Kidney (tissue), 14 donors: ENCODE data around the gene HES6. TPM values are rescaled to one million over a fixed set of nuclear protein-coding genes. Genes with fewer than 3 reads are reported as not detected.

ENCODE experiments used
- DNase-seq, 5 donors: peaks; one replicate each; pipeline ENCODE4 v3.0.0-alpha.2; 2013 to 2020
- FAIRE-seq: peaks from 2 replicates; lab custom pipeline; 2012; peaks lifted over from hg19 to GRCh38; lab: Jason Lieb, UNC
- H3K27ac ChIP-seq, 2 donors: one replicate each; pipeline ENCODE4 v1.7.0; 2013; ENCODE audit warnings: low read depth in 2 of 2, low read length in 2 of 2, inconsistent platforms in 1 of 2
- H3K27me3 ChIP-seq: one replicate; pipeline ENCODE4 v1.7.1; 2013; ENCODE audit warnings: low read length, inconsistent platforms; ENCODE audit not compliant: control insufficient read depth, insufficient read depth
- H3K36me3 ChIP-seq, 3 donors: one replicate each; pipeline versions ENCODE4 v1.7.0 to v1.7.1; 2013; ENCODE audit warnings: low read length in 3 of 3, control low read depth in 1 of 3, inconsistent platforms in 1 of 3; ENCODE audit not compliant: insufficient read depth in 3 of 3, control insufficient read depth in 2 of 3
- H3K4me1 ChIP-seq, 3 donors: one replicate each; pipeline versions ENCODE4 v1.7.0 to v1.7.1; 2013; ENCODE audit warnings: low read length in 3 of 3, inconsistent platforms in 1 of 3, low read depth in 1 of 3; ENCODE audit not compliant: control insufficient read depth in 2 of 3, insufficient read depth in 2 of 3
- H3K4me3 ChIP-seq, 3 donors: one replicate each; pipeline versions ENCODE4 v1.7.0 to v1.8.1; 2013; ENCODE audit warnings: low read length in 3 of 3, control low read depth in 1 of 3, inconsistent platforms in 1 of 3
- H3K9ac ChIP-seq, 3 donors: one replicate each; pipeline versions ENCODE4 v1.7.0 to v1.7.1; 2013; ENCODE audit warnings: low read length in 3 of 3, control low read depth in 1 of 3, inconsistent platforms in 1 of 3
- H3K9me3 ChIP-seq, 3 donors: one replicate each; pipeline versions ENCODE4 v1.7.0 to v1.7.1; 2013; ENCODE audit warnings: low read length in 3 of 3, control low read depth in 1 of 3, inconsistent platforms in 1 of 3; ENCODE audit not compliant: control insufficient read depth in 2 of 3, insufficient read depth in 1 of 3
- CTCF ChIP-seq: IDR thresholded peaks from 3 replicates; pipeline ENCODE4 v1.5.1; 2012; ENCODE audit warnings: mild to moderate bottlenecking, moderate library complexity, borderline replicate concordance; ENCODE audit not compliant: insufficient read depth; ENCODE audit errors: extremely low read depth
- intact Hi-C: fragments of 100-400 bp; cut with DNase I; formaldehyde crosslinking; loops from one replicate; pipeline ENCODE4 v1.11.1; 2022
- polyA plus RNA-seq: library from polyadenylated mRNA; stranded (reverse); fragments of 350-450 nt; fragmentation: Illumina TruSeq; extraction: RNeasy Lipid Tissue Mini Kit (QIAGEN cat#74804); gene quantifications from one replicate; pipeline ENCODE4 v1.2.3, GENCODE V29; 2014; ENCODE audit warnings: low read depth, low replicate concordance; ENCODE audit not compliant: insufficient read depth
- total RNA-seq: library from RNA; stranded (reverse); fragmentation: NEBNext Ultra II Directional; extraction: Animal tissue kit (Norgen Biotek cat#: 25700); gene quantifications from one replicate; pipeline ENCODE4 v1.2.1, GENCODE V29; 2021
- donor health status: control.
- donor health status: control.
- donor health status: control.
- donor health status: control.
- donor health status: control.
- donor health status: DM: yes; HTN: yes; CAD: no.
- donor health status: Normal renal cell carcinoma (clear cell type).

The HES6 gene
- total and polyA plus RNA-seq, 2 donors from 2014 or later = 5.2 to 5.5 TPM

DNA sequence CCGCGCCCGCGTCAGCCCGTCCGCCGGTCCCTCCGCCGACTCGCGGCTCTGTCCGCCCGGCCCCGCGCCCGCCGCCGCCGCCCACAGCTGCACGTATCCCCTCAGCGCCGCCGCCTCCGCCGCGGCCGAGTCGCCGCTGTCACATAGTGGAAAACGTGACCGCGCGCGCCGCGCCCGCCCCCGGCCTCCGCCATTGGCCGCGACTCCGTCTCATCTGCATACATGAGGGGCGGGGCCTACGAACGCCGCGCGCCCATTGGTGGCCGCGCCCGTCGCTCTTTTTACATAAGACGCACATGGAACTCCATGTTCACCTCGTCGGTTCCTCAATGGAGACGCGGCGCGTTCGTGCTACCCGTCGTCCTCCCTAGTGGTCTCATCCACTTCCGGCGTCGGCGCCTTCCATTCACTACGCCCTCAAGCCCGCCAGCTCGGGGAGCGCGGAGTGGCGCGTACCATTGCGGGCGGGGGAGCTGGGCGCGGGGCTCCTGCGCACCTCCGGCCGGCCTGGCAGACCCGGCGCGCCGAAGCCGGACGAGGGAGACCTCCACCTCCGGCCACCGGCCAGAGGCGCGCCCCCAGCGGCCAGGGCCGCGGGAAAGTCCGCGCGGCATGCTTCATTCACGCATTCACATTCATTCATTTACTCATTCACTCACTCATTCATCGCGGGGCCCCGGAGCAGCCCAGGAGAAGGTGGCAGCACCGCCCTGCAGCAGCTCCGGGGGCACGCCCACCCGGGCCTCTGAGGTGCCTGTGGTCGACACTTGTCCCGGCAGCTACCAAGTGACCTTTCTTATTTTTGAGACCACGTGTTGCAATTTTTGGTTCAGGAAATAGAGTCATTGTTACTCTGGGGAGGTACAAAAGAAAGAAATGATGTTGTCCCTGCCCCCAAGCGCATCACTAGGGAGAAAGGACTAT lies 49.1 kb upstream of the HES6 start:
- H3K36me3 ChIP-seq = no peaks in the 10 kb centered on the region
- peak; percentile 13 for TF ChIP-seq CTCF
- H3K9me3 ChIP-seq = no peaks in the 10 kb centered on the region
- intact Hi-C loops = no loop called here
- FAIRE-seq (no peak), DNase-seq (peak; percentile 99)
- H3K4me1 ChIP-seq = peaks cover 3 to 37% (median 20%) of the 10 kb centered on the region in 3 donors
- H3K27me3 ChIP-seq = no peaks in the 10 kb centered on the region
- H3K4me3 ChIP-seq = peak overlapping the region; percentile 45 to 71 (median 49)
- H3K27ac ChIP-seq = peak overlapping the region; percentile 91 to 92
- H3K9ac ChIP-seq = peak overlapping the region in 1 of 3 donors; percentile 24

DNA sequence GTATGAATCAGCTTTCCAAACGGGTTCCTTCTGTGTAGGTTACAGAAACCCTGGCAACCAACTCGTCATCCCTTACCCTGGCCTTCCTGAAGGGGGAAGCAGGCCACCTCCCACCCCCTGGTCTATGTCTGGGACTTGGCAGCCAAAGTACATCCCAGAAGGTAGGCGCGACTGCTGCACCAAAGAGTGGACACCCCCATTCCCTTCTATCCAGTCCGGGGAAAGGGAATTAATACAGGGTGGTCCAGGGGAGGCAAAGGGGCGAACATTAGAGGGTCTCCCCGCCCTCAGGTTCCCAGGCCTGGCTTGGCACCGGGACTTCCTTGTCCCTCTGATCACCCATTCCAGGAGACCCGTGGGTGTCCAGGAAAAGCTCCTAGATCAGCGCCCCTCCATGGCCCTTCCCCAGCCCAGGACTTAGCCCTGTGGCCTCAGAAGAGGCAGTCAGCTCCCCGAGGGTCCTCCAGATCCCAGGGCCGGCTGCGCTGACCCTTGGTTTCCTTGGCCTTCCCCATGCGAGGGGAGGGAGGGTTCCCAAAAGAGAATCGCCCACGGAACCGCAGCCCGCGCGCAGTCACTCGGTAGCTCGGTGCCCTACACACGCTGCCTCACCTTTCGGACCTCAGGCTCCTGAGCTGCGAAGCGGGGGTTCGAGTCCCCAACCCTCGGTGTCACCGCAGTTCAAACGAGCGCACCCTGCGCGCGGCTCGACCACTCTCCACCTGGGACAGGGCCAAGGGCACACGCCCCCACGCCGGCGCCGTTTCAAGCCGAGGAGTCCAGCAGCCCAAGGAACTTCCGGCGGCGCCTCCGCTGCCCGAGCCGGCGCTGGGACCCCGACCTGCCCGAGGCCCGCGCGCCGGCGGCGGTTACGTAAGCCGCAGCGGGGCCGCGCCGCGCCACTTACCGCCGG lies 48.2 kb upstream of the HES6 start, which contains the start of gene PER2:
TSS of gene PER2 (minus strand) at position 874 of the 913 bp plus-strand sequence. CDS start 10,674 bp downstream, outside the sequence.
- intact Hi-C loops = no loop called here
- Histone ChIP-seq H3K4me1 (peaks cover 3 to 43% (median 27%) of the 10 kb centered on the region in 3 donors), H3K27me3 (no peaks in the 10 kb centered on the region), H3K9me3 (no peaks in the 10 kb centered on the region), H3K9ac (peak within 1 kb of the TSS; percentile 47 to 97 (median 83)), H3K36me3 (no peaks in the 10 kb centered on the region), H3K27ac (peak within 1 kb of the TSS; percentile 91 to 92), H3K4me3 (peak within 1 kb of the TSS; percentile 71 to 83 (median 80))
- TF ChIP-seq CTCF = no peak
- DNase-seq = peak; percentile 77 to 90 (median 85)
- no peak for FAIRE-seq

DNA sequence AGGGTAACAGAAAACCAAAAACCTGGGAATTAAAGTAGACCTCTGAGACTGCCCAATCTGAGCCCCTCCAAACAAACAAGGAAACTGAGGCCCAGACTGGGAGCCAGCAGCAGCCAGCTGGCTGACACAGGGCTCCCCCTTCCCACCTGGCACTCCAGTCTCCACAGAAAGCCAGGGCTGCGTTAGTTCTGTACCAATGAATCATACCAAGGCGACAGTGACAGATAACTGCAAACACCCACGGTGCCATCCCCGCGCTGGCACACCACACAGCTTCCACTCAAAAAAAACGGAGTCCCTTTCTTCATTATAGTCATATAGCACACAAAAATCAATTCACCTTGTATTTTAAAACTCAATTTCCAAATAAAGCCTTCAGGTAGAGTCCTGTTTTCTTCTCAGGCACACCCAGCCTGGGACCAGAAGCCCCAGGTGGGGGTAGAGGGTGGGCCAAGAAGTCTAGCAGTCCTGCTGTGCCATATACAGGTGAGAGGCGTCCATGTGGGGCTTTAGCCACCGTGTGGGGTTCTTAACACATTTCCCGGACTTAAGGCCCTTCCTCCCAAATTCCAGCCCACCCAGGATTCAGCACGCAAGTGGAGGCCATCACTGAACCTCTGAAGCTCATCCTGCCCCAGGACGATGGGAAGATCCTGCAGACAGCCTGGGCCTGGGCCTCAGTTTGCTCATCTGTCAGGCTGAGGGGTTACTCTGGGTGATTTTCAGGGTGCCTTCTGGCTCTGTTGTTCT lies 47.3 kb upstream of the HES6 start:
- intact Hi-C loops = no loop called here
- H3K27ac ChIP-seq = peak overlapping the region; percentile 88 to 91
- no peaks in the 10 kb centered on the region for H3K27me3 ChIP-seq
- H3K36me3 ChIP-seq = no peaks in the 10 kb centered on the region
- peak in 1 of 5 donors; percentile 36 for DNase-seq
- H3K9ac ChIP-seq = peak overlapping the region in 2 of 3 donors; percentile 83 to 97
- no peak for TF ChIP-seq CTCF
- H3K4me1 ChIP-seq = peaks cover 3 to 46% (median 31%) of the 10 kb centered on the region in 3 donors
- peak overlapping the region; percentile 71 to 83 (median 80) for H3K4me3 ChIP-seq
- no peak for FAIRE-seq
- H3K9me3 ChIP-seq = no peaks in the 10 kb centered on the region
